GM21528 (cell line): ENCODE results near the gene ASRGL1.
"Not testable (repeated sequence)": the region's sequence is repeated elsewhere in the genome, so short reads cannot be mapped to it uniquely, and the experiment has no call there.

Experiments used
- ATAC-seq: cut with Tn5 transposase; IDR thresholded peaks from one replicate; pipeline ENCODE4 v1.9.1; 2021; ENCODE audit warnings: mild to moderate bottlenecking, moderate library complexity; ENCODE audit not compliant: unreplicated experiment, low FRiP score

Gene ASRGL1

DNA sequence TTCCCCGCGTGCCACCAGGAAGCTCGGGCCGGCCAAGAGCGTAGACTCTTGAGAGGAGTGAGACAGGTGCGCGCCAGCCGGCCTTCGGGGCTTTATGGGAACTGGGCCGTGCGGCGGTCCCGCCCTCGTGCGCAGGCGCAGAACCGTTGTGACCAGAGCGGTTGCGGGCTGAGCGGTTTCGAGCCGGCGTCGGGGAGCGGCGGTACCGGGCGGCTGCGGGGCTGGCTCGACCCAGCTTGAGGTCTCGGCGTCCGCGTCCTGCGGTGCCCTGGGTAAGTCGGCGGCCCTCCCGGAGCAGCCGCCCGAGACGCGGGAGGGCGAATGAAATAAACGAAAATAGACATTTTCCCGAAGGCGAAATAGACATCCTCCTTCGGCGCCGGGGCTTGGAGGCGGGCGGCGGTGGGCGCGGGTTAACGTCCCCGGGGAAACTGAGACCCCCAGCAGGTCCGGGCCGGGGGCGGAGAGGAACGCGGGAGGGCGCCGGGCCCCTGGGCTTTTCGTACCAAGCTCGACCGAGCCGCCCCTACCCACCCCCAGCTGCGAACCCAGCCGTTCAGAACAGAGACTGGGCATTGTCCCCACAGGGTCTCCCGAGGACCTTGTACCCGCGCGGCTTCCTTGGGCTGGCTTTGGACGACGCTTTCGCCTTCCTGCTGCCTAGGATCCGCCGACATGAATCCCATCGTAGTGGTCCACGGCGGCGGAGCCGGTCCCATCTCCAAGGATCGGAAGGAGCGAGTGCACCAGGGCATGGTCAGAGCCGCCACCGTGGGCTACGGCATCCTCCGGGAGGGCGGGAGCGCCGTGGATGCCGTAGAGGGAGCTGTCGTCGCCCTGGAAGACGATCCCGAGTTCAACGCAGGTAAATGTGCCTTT, at the start of gene ASRGL1:
Gene ASRGL1 (plus strand): TSS at position 146 of the 879 bp plus-strand sequence. CDS start 530 bp downstream, at position 676.
- ATAC-seq = no peak

DNA sequence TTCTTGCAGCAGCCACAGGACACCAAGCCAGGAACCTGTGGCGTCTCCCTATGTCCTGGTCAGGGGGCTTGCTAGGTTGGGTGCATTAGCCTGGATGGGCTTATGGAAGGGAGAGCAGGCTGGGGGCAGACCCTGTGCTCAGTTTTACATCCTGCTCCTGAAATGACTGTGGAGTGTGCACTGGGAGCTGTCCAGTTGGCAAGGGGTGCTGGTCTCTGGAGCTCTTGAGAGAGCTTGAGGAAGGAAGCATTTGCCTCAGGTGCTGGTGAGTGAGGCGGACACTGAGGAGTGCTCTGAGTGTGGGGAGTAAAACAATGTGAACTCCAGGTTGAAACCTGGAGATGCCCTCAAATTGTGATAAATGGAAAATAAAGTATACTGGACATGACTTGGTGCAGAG, 41.7 kb upstream of the ASRGL1 start:
- ATAC-seq = no peak

DNA sequence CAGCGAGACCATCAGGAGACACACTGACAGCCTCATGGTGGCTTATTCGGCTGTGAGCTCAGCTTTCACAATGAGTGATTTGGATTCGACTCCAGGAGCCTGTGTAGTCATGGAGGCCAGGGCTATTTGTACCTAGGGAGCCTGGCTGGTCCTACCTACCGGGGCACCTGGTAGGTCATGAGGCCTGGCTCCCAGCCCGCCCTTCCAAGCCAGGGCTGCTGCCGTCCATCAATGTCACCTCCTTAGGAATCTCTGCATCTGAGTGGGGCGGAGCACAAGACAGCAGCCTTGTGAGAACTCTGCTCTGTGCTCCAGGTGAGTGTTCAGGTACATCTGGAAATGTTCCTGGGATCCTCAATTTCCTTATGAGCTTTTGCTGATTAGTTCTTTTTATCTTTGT, 38.3 kb upstream of the ASRGL1 start, which contains the start of gene SCGB1D4:
Gene SCGB1D4 (minus strand): TSS at position 101 of the 400 bp plus-strand sequence. CDS start 65 bp downstream, at position 36.
- ATAC-seq = no peak

DNA sequence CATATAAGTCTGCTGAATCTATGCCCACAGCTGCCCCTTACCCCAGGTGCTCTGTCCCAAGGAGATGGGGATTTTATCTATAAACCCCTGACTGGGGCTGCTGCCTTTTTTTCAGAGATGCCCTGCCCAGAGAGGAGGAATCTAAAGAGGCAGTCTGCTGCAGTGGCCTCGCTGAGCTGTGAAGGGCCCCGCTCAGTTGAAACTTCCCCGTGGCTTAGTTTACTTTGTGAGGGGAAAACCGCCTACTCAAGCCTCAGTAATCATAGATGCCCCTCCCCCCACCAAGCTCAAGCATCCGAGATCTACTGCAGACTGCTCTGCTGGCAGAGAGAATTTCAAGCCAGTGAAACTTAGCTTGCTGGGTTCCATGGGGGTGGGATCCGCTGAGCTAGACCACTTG, 31.0 kb upstream of the ASRGL1 start:
- ATAC-seq = no peak

DNA sequence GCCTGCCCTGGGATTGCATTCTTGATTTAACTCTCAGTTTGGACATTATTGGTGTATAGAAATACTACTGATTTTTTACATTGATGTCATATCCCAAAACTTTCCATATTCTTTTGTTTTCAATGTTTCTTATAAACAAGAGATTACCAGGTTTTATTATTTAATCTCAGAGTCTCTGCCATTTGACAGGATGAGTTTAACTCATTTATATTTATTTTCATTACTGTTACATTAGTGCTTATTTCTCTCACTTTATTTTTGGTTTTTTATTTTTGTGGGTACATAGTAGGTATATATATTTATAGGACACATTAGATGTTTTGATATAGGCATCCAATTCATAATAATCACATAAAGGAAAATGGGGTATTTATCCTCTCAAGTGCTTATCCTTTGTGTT, 29.3 kb upstream of the ASRGL1 start:
- ATAC-seq = no peak

DNA sequence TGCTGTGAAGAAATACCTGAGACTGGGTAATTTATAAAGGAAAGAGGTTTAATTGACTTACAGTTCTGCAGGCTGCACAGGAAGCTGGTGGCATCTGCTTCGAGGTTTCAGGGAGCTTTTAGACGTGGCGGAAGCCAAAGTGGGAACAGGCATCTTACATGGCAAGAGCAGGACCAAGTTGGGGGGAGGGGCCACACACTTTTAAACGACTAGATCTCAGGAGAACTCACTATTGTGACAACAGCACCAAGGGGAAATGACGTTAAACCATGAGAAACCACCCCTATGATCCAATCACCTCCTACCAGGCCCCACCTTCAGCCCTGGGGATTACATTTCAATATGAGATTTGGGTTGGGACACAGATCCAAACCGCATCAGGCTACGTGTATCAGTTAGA, 27.3 kb upstream of the ASRGL1 start:
- ATAC-seq = no peak

DNA sequence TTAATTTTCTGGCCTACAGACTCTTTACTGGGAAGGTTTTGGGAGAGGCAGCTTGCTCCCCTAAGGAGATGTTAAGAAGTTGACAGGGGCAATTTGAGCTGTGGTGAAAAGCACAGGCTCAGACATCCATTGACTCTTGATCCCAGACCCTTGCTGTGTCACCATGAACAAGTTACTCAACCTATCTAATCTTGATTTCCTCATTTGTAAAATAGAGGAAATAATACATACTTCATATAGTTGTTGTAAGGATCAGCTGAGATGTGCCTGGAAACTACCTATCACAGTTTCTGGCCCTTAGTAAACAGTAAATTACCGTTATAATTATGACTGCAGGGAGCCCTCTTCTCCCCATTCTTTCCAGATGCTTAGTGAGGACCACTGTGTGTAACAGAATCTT, 21.8 kb upstream of the ASRGL1 start:
- ATAC-seq = no peak

DNA sequence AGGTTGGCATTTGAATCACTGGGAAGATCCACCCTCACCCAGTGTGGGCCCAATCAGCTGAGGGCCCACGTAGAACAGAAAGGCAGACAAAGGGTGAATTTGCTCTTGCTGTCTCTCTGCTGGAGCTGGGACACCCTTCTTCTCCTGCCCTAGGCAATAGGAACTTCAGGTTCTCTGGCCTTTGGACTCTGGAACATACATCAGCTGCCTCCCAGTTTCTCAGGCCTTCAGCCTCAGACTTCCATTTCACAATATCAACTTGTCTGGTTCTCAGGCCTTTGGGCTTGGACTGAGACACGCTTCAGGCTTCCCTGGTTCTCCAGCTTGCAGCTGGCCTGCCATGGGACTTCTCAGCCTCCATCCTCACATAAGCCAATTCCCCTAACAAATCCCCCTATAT, 14.7 kb upstream of the ASRGL1 start:
- no peak for ATAC-seq

DNA sequence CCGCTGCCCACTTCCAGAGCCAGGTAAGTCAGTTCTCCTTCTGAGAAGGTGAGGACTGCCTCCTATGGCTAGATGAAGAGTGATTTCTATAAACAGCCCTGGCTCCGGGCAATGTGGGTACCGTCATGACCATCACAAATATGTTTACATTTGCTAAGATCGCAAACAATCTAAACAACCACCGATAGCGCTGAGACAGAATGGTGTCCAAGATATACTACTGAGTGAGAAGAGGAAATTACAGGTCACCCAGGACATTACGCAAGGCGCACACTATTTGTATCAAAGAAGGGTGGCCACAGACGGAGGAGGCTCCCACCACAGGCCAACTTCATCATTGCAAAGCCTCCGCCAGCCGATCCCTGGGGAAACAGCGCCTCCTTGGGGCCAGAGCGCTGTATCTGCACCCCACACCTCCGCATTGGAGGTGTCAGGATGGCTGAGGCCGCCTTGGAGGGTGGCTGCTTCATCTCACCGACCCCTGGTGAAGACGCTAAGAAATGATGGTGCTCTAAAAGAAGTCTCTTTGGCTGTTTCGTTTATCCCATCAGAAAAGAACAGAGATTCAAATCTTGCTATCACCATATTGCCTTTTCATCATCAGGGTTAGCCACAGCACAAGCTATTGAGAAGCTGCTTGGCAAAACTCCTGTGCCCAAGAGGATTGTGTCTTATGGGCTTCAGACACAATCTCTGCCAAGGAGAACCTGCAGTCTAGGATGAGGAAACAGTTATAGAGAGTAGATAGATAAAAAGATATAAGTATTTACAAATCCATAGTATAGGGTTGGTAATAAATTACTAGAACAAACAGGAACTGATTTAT, 12.3 kb upstream of the ASRGL1 start:
- ATAC-seq = no peak

DNA sequence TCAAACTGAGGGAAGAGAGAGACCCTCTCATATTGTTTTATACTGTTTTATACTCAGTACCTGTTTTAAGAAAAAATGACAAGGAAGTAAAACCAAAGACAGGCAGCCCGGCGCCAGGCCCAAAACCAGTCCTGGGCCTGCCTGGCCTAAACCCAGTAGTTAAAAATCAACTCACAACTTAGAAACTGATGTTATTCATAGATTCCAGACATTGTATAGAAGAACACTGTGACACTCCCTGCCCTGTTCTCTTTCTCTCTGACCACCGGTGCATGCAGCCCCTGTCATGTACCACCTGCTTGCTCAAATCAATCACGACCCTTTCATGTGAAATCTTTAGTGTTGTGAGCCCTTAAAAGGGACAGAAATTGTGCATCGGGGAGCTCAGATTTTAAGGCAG, 11.5 kb upstream of the ASRGL1 start:
- not testable (repeated sequence) for ATAC-seq

DNA sequence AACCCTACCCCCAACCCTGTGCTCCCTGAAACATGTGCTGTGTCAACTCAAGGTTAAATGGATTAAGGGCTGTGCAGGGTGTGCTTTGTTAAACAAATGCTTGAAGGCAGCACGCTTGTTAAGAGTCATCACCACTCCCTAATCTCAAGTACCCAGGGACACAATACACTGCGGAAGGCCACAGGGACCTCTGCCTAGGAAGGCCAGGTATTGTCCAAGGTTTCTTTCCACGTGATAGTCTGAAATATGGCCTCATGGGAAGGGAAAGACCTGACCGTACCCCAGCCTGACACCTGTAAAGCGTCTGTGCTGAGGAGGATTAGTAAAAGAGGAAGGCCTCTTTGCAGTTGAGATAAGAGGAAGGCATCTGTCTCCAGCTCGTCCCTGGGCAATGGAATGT, 10.5 kb upstream of the ASRGL1 start:
- ATAC-seq = not testable (repeated sequence)

DNA sequence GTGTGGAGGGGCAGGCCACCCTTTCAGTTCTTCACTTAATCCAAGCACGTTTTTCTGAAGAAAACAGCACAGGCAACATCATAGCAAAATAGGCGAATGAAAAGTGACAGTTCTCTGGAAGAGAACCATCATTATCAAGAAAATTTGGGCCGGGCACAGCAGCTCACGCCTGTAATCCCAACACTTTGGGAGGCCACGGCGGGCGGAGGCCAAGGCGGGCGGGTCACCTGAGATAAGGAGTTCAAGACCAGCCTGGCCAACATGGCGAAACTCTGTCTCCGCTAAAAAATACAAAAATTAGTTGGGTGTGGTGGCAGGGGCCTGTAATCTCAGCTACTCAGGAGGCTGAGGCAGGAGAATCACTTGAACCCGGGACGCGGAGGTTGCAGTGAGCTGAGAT, 9.7 kb upstream of the ASRGL1 start:
- not testable (repeated sequence) for ATAC-seq

DNA sequence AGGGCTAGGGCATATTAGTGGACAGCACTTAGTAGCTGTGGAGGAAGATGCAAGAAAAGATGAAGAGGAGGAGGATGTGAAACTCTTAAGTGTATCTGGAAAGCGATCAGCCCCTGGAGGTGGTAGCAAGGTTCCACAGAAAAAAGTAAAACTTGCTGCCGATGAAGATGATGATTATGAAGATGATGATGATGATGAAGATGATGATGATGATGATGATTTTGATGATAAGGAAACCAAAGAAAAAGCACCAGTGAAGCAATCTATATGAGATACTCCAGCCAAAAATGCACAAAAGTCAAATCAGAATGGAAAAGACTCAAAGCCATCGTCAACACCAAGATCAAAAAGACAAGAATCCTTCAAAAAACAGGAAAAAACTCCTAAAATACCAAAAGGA, 6.0 kb upstream of the ASRGL1 start:
- not testable (repeated sequence) for ATAC-seq

DNA sequence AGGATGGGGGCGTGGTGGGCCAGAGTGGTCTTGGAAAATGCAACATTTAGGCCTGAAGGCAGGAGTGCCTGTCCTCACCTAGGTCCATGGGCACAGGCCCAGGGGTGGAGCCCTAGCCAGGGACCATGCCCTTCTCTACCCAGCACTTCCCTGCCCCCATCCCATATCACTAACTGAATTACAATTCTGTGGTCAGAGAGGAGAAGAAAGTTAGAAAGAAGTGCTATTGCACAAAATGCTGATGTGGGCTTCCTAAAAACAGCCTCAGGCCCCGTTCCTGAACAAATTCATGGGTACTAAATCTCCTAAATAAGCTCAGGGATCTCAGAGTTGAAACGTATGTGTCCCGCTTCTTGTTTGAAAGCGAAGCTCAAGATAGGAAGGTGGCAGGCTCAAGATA, 3.5 kb upstream of the ASRGL1 start:
- ATAC-seq = no peak

DNA sequence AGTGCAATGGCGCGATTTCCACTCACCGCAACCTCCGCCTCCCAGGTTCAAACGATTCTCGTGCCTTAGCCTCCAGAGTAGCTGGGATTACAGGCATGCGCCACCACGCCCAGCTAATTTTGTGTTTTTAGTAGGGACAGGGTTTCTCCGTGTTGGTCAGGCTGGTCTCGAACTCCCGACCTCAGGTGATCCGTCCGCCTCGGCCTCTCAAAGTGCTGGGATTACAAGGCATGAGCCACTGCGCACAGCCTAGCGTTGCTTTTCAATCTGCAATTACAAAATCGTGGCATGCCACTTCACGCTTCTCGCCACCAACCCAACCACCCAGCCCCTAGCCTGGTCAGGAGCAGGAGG, 322 bp upstream of the ASRGL1 start:
- not testable (repeated sequence) for ATAC-seq

DNA sequence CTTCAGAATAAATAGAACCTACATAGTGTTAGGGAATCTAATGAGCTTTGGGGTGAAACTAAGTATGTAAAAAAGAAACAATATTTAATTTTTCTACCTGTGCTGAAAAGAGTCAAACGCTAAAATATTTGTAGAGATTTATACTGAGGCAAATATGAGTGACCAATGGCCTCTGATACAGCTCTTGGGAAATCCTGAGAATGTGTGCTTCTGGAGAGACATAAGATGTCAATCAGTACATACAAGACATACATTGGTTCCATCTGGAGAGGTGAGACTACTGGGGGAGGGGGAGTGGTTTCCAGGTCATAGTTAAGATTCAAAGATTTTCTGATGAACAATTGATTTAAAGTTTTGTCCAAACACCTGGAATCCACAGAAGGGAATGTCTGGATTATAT, 970 bp downstream of the ASRGL1 start:
- no peak for ATAC-seq

DNA sequence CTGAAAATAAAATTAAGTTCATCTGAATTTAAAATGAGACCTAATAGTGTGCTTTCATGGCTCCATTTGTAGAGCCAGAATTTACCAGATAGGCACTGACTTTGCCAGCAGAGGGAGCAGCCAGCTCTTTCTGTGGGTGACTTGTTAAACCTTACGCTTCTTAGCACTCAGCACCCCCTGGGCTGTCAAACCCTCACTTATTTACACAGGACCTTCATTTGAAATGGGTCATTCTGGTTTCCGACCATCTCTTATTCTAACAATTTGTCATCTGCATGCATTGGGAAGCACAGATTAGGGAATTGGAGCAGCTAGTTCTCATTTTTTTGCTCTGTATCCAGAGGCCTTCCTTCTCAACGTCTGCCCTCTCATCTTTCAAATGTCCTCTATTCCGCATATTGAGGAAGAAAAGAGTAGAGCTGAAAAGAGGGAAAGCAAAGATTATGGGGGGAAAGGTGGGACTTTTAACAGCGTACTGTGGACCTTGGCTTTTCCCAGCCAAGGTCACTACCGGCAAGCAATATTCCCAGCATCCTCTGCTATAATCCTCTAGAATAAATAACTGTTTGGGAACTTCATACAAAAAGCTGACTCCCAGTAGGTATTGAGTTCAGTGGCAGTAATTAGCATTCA, 3.1 kb downstream of the ASRGL1 start:
- ATAC-seq = no peak

DNA sequence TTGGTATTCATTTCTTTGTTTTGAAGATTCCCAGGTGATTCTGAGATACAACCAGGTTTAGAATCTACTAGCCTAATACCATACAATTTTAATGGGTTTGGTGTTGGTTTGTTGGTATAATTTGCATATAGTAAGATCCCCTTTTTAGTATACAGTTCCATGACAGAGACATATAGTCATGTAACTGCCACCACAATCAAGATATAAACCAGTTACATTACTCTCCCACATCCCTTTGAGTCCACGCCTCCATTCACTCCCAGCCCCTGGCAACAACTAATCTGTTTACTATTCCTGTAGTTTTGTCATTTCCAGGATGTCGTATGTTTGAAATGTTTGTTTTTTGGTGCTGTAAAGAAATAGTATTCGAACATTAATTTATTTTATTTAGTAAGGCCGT, 4.3 kb downstream of the ASRGL1 start:
- ATAC-seq = no peak

DNA sequence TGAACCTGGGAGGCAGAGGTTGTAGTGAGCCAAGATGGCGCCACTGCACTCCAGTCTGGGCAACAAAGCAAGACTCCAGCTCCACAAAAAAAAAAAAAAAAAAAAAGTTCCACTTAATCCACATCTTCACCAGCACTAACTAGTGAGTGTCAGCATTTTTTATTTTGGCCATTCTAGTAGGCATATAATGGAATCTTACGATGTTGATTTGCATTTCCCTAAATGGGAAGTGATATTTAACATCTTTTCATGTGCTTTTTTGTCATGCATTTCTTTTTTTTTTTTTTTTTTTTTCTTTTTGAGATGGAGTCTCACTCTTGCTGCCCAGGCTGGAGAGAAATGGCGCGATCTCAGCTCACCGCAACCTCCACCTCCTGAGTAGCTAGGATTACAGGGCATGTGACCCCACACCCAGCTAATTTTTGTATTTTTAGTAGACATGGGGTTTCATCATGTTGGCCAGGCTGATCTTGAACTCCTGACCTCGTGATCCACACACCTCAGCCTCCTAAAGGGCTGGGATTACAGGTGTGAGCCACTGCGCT, 6.5 kb downstream of the ASRGL1 start:
- not testable (repeated sequence) for ATAC-seq

DNA sequence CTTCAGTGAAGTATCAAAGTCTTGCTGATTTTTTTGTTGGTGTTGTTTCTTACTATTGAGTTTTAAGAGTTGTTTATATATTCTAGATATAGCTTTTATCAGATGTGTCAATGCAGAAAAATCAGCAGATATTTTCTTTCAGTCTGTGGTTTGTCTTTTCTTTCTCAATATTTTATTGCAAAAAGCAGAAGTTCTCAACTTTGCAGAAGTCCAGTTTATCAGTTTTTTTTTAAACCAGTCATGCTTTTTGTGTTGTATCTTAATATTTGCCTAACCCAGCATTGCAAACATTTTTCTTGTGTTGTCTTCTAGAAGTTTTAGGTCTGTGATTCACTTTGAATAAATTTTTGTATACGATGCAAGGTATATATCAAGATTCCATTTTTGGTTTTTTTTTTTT, 7.0 kb downstream of the ASRGL1 start:
- no peak for ATAC-seq

DNA sequence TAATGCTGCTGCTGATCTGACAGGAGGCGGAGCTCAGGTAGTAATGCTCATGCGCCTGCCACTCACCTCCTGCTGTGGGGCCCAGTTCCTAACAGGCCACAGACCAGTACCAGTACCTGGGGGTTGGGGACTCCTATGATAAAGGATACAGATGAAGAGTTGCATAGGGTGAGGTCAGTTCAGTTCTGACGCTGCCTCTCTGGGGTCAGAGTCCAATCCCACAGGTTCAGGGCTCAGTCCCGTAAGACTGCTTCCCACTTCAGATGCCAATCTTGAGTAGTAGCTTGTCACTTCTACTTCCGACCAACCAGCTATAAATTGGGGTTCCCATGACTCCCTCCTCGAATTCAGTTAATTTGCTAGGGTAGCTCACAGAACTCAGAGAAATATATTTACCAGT, 8.6 kb downstream of the ASRGL1 start:
- ATAC-seq = no peak
